ENCODE data around the gene TPD52L2. TPM values are rescaled to one million over a fixed set of nuclear protein-coding genes. Genes with fewer than 3 reads are reported as not detected.

Gene TPD52L2
- total RNA-seq, 1 experiment from 2014 or later, result 149 TPM

- Histone ChIP-seq H3K27me3 (ENCODE audit: insufficient read depth, low read depth) (no peaks in the 10 kb centered on the region), H3K36me3 (ENCODE audit: low read depth) (no peaks in the 10 kb centered on the region), H4K20me1 (ENCODE audit: insufficient read depth) (no peaks in the 10 kb centered on the region), H3K4me2 (peak overlapping the region; percentile 53), H3K9me2 (ENCODE audit: insufficient read depth) (no peaks in the 10 kb centered on the region), H3K4me1 (replicated peaks; ENCODE audit: insufficient read depth) (peaks cover 8% of the 10 kb centered on the region), H3K9me3 (ENCODE audit: insufficient read depth, low read depth) (no peaks in the 10 kb centered on the region), H3K79me2 (ENCODE audit: low read depth) (no peaks in the 10 kb centered on the region), H3K27ac (no peak overlapping the region), H3K4me3 (no peak overlapping the region), H3F3A (ENCODE audit: insufficient read depth, low read depth) (peaks cover 14% of the 10 kb centered on the region; the same call in 1 of the 2 replicates), H2AFZ (peak overlapping the region; percentile 24; the same call in 1 of the 2 replicates)
- TF ChIP-seq CTCF (conservative IDR thresholded peaks at IDR 0.05), result no peak
- TF ChIP-seq EZH2 (IDR thresholded peaks at IDR 0.05; ENCODE audit: low read depth), result no peak
- ChIA-PET CTCF (interaction anchor here (0.7 kb wide), 1 partner anchor 41 kb away, joined by 4 read pairs; no protein-coding TSS in a partner anchor), POLR2A (ENCODE audit: unreplicated experiment) (interaction anchor here (0.6 to 0.7 kb wide), 3 partner anchors 12 to 145 kb away, joined by 3 to 36 read pairs (median 3); no protein-coding TSS in a partner anchor)
- peak; percentile 95 to 97 for DNase-seq
- no TSS peak for BruUV-seq (replicated peaks)
- intact Hi-C loops (cut with micrococcal nuclease; ENCODE audit: unreplicated experiment), result loop anchor here (1.0 kb wide), 1 partner anchor 30 kb away; the partner anchor contains the start of gene TPD52L2
These were observed 29.8 kb upstream of the TPD52L2 start for GRCh38 chr20:63835021-63835858.

- Histone ChIP-seq H3K4me1 (replicated peaks; ENCODE audit: insufficient read depth) (peaks cover 8% of the 10 kb centered on the region), H3K4me2 (no peak overlapping the region), H2AFZ (no peak overlapping the region), H3K27ac (no peak overlapping the region), H3K9me2 (ENCODE audit: insufficient read depth) (no peaks in the 10 kb centered on the region), H3K79me2 (ENCODE audit: low read depth) (no peaks in the 10 kb centered on the region), H3F3A (ENCODE audit: insufficient read depth, low read depth) (peaks cover 14% of the 10 kb centered on the region; the same call in 1 of the 2 replicates), H3K9me3 (ENCODE audit: insufficient read depth, low read depth) (no peaks in the 10 kb centered on the region), H4K20me1 (ENCODE audit: insufficient read depth) (no peaks in the 10 kb centered on the region), H3K4me3 (no peak overlapping the region), H3K36me3 (ENCODE audit: low read depth) (no peaks in the 10 kb centered on the region), H3K27me3 (ENCODE audit: insufficient read depth, low read depth) (no peaks in the 10 kb centered on the region)
- CTCF ChIA-PET, result no interaction called here
- TF ChIP-seq CTCF (conservative IDR thresholded peaks at IDR 0.05) (no peak), EZH2 (IDR thresholded peaks at IDR 0.05; ENCODE audit: low read depth) (no peak)
- POLR2A ChIA-PET (ENCODE audit: unreplicated experiment), result no interaction called here
- intact Hi-C loops (cut with micrococcal nuclease; ENCODE audit: unreplicated experiment), result no loop called here
- BruUV-seq (replicated peaks), result no TSS peak
- DNase-seq, result peak in 1 of 2 experiments; percentile 19
These were observed 28.4 kb upstream of the TPD52L2 start for GRCh38 chr20:63836458-63837344.

- H3K79me2 ChIP-seq (ENCODE audit: low read depth), result no peaks in the 10 kb centered on the region
- H3K27me3 ChIP-seq (ENCODE audit: insufficient read depth, low read depth), result no peaks in the 10 kb centered on the region; the same call in 1 of the 2 replicates
- H3K36me3 ChIP-seq (ENCODE audit: low read depth), result no peaks in the 10 kb centered on the region
- no peak overlapping the region for H3K4me2 ChIP-seq
- H3K9me3 ChIP-seq (ENCODE audit: insufficient read depth, low read depth), result no peaks in the 10 kb centered on the region
- BruUV-seq (replicated peaks), result no TSS peak
- 0 out of 2 replicates have a peak, but pooled peaks cover 3% of the 10 kb centered on the region for H4K20me1 ChIP-seq (ENCODE audit: insufficient read depth)
- ChIA-PET POLR2A (ENCODE audit: unreplicated experiment) (no interaction called here), CTCF (no interaction called here)
- H3K27ac ChIP-seq, result no peak overlapping the region
- intact Hi-C loops (cut with micrococcal nuclease; ENCODE audit: unreplicated experiment), result no loop called here
- H2AFZ ChIP-seq, result no peak overlapping the region
- H3K4me1 ChIP-seq (replicated peaks; ENCODE audit: insufficient read depth), result peaks cover 8% of the 10 kb centered on the region
- H3K9me2 ChIP-seq (ENCODE audit: insufficient read depth), result no peaks in the 10 kb centered on the region
- no peak overlapping the region for H3K4me3 ChIP-seq
- no peak for TF ChIP-seq EZH2 (IDR thresholded peaks at IDR 0.05; ENCODE audit: low read depth)
- no peak for TF ChIP-seq CTCF (conservative IDR thresholded peaks at IDR 0.05)
- DNase-seq, result no peak
- peaks cover 14% of the 10 kb centered on the region; the same call in 1 of the 2 replicates for H3F3A ChIP-seq (ENCODE audit: insufficient read depth, low read depth)
These were observed 27.6 kb upstream of the TPD52L2 start for GRCh38 chr20:63837479-63837878.
